K562 (cell line): Measurements from ENCODE around the gene LRP2. TPM values are rescaled to one million over a fixed set of nuclear protein-coding genes. Genes with fewer than 3 reads are reported as not detected.

Experiments used
- CXXC5 ChIP-seq: fragments of 250-450 bp; sonication (Bioruptor Pico); IDR thresholded peaks from 2 replicates; pipeline ENCODE4 v1.8.0; 2022; ENCODE audit warnings: inconsistent platforms, mild to moderate bottlenecking, moderate library complexity
- FOSL1 ChIP-seq: fragments of 200-800 bp; sonication (Bioruptor generic); conservative IDR thresholded peaks from 2 replicates; pipeline ENCODE4 v1.6.1; 2016; ENCODE audit warnings: missing genetic modification characterization, missing compliant biosample characterization
- OTX1 ChIP-seq: fragments of 450-650 bp; formaldehyde crosslinking; IDR thresholded peaks from 2 replicates; pipeline ENCODE4 v1.4.0; 2022; ENCODE audit warnings: mild to moderate bottlenecking
- SETDB1 ChIP-seq: IDR thresholded peaks from one replicate; pipeline ENCODE4 v1.6.1; 2012; ENCODE audit warnings: low read length, control low read depth, inconsistent platforms
- WHSC1 ChIP-seq: IDR thresholded peaks from one replicate; pipeline ENCODE4 v1.6.1; 2012; ENCODE audit warnings: low read length, control low read depth, inconsistent platforms
- ZNF76 ChIP-seq: fragments of 250-450 bp; sonication (Bioruptor Pico); IDR thresholded peaks from 2 replicates; pipeline ENCODE4 v1.4.0; 2020; ENCODE audit warnings: mild to moderate bottlenecking, moderate library complexity, borderline replicate concordance
- polyA plus RNA-seq, 8 experiments: library from polyadenylated mRNA; depleted of rRNA in 4 of 8; stranded (reverse) in 5 of 8; unstranded in 3 of 8; fragments of >200 nt; fragmentation: Nextera tagmentation in 2 of 8; fragmentation: Illumina TruSeq in 1 of 8; extraction: Ambion mirVana in 2 of 8; extraction: Trizol in 1 of 8; gene quantifications; 2 replicates each; pipeline versions ENCODE4 v1.2.1 to v1.2.3, GENCODE V29; 2011 to 2014; ENCODE audit warnings: inconsistent platforms in 1 of 8, missing spikeins in 1 of 8
- total RNA-seq, 7 experiments: library from RNA; depleted of rRNA in 6 of 7; stranded (reverse); fragments of >200 nt in 6 of 7; fragmentation: Illumina TruSeq in 2 of 7; extraction: Trizol in 2 of 7; gene quantifications; 2 replicates each; pipeline versions ENCODE4 v1.2.1 to v1.2.3, GENCODE V29; 2011 to 2021; ENCODE audit warnings: low replicate concordance in 1 of 7
- TF ChIP-seq, protein P1 (sequence below): fragments of 250-450 bp; sonication (Bioruptor Pico); IDR thresholded peaks from 2 replicates; pipeline ENCODE4 v1.5.0; 2021
- TF ChIP-seq, protein P2 (sequence below): fragments of 450-650 bp; formaldehyde crosslinking; conservative IDR thresholded peaks from 2 replicates; pipeline ENCODE4 v1.4.0; 2022; ENCODE audit warnings: mild to moderate bottlenecking, missing genetic modification characterization

LRP2 gene
- total and polyA plus RNA-seq, 9 of the 15 experiments (the other 6 are each of a cell fraction or from before 2014, with no cell fraction given): 0.04 to 0.18 (median 0.11) TPM; not detected in 1

DNA sequence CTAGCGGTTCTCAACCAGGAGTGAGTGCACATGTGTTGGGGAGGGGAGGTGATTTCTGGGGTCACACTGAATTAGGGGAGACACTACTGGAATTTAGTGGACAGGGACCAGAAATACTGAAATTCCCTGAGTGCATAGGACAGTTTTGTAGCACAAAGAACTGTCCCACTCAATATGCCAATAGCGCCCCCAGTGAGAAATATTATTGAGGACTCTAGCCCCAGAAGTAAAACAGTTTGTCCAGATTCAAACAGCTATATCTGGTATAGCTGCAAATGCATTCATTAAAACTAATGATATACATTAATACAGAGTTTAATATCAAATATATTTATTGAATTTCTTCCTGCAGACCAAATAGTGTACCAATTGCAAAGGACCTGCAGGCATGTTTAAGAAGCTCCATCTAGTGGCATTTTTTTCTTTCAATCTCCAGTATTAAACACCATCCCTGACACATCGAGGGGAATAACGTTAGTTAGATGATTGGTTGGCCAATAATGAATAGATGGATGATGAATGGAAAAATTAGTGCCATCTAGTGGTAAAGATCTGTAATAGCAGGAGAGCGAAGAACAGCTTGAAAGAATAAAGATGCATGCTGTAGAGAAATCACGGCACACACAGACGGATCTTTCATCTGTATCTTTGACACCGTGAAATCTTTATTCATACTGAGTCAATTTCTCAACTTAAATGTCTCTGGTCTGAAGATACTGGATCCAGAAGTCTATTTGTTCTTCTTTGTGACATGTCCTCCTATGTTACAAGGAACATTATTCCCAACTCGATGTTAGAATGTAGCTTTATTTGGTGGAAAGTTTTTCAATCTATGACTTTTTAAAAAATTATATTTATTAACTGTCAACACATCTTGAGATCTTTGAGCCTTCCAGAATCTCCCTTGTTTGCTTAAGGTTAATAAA, 230.5 kb downstream of the LRP2 start (continued):
- TF ChIP-seq, protein P1, sequence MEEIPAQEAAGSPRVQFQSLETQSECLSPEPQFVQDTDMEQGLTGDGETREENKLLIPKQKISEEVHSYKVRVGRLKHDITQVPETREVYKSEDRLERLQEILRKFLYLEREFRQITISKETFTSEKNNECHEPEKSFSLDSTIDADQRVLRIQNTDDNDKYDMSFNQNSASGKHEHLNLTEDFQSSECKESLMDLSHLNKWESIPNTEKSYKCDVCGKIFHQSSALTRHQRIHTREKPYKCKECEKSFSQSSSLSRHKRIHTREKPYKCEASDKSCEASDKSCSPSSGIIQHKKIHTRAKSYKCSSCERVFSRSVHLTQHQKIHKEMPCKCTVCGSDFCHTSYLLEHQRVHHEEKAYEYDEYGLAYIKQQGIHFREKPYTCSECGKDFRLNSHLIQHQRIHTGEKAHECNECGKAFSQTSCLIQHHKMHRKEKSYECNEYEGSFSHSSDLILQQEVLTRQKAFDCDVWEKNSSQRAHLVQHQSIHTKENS (CRISPR knock-in tag): no peak
- TF ChIP-seq WHSC1 (no peak), SETDB1 (no peak), OTX1 (no peak), CXXC5 (CRISPR knock-in tag) (peak; percentile 35), ZNF76 (no peak), FOSL1 (no peak)
- TF ChIP-seq, protein P2, sequence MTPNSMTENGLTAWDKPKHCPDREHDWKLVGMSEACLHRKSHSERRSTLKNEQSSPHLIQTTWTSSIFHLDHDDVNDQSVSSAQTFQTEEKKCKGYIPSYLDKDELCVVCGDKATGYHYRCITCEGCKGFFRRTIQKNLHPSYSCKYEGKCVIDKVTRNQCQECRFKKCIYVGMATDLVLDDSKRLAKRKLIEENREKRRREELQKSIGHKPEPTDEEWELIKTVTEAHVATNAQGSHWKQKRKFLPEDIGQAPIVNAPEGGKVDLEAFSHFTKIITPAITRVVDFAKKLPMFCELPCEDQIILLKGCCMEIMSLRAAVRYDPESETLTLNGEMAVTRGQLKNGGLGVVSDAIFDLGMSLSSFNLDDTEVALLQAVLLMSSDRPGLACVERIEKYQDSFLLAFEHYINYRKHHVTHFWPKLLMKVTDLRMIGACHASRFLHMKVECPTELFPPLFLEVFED (CRISPR knock-in tag): no peak
